ENCODE data around the gene MTM1.

Gene MTM1

DNA sequence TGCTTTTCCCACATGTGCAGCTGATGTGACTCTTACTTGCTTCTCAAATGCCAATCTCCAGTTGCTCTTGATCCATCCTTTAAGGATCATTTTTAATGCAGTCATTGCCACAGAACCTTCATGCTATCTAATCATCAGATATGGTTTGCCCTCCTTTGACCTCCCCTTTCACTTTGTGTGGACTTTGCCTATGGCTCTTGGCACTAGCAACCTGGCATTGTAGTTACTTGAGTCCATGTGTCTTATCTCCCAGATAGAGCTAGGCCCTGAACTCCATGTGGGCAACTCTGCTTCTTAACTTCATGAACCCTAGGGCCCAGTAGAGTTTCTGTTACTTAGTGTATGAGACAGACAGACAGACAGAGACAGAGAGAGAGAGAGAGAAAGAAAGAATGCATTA lies 41.6 kb downstream of the MTM1 start:
- no peak for DNase-seq

DNA sequence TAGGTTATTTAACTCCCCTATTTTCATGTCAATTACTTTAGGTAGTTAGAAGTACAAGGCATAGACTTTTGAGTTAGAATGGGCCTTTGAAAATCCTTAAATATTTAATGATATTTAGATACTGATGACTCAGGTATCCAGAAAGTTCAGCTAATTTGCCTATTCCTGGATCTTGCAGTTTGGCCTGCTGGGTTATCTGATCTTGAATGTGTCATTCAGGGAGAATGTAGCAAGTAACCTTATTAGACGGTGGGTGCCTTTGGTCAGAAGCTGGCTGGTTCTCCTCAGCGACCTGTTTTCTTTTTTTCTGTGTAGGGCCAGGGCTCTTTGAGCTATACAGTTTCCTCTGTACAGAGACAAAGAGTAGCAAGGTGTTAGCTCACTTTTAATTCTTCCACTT lies 42.0 kb downstream of the MTM1 start:
- DNase-seq = no peak

DNA sequence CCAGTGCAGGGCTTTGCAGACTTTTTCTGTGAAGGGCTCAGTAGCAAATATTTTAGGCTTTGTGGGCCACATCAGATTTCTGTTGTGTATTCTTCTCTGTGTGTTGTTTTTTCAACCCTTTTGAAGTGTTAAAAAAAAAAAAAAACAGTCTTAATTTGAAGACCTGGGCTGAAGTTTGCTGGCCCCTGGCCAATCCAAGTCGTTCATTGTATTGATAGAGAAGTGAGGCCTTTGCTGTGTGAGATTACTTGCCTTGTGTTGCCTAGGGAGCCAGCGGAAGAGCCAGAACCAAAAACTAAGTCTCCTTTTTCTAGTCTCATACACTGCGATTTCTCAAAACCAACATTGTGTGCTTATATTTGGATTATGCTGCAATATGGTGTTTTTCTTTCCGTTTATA lies 46.9 kb downstream of the MTM1 start:
- DNase-seq = no peak

DNA sequence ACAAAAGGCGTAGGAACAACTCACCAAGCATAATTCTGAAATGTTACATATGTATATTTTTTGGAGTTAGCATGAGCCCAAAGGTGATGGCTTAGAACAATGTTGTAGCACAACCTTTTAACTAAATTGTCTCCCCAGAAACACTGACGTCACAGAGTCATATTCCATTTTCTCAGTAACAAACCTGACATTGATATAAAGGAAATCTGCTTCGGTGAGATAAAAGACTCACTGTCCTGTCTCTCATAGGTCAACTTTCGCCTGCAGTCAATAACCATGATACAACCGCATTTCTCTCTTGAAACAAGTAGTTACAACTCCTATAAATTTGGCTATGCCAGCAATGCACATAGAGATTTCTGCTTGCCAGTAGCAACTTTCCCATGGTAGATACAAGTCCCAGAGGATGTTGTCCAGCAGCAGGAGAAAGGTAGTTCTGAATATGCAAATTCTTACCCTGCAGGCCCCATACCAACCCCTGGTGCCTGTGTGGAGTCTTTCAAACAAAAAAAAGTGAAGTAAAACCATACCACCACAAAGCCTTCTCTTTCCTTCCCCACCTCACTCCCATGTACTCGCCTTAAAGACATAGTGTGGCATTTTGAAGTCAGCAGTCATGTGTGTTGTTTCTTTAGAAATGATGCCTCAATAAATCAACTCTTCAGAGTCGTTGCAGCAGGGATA lies 47.9 kb downstream of the MTM1 start:
- no peak for DNase-seq

DNA sequence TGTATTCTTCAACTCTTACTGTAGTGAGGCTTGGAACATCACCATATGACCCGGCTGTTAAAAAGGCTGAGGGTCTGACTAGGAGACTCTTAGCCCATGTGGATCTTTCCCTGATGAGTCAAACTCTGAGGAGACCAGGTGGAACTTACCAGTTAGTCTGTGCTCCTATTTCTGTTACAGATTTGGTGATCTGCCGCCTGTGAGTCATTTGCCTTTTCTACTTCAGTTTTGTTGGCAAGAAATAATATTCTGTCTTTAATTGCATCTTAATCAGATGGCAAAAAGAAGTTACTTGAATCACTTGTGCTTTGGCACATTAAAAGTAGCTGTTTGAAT lies 48.4 kb downstream of the MTM1 start:
- no peak for DNase-seq

DNA sequence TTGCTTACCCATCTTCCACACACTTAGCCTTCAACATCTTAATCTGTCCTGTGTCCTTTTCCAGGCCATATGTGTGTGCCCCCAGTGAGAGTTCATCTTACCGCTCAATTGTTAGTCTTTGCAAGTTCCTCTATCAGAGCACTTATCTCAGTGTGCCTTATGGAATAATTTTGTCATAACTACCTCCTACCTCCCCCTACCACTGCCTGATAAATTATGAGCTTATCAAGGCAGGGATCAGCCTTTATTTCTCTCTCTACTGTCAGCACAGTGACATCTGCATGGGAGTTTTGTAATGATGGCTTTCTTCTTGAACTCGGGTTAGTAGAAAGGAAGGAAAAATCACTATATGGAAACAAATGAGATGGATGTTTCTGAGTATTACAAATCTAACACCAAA lies 53.2 kb downstream of the MTM1 start:
- DNase-seq = no peak

DNA sequence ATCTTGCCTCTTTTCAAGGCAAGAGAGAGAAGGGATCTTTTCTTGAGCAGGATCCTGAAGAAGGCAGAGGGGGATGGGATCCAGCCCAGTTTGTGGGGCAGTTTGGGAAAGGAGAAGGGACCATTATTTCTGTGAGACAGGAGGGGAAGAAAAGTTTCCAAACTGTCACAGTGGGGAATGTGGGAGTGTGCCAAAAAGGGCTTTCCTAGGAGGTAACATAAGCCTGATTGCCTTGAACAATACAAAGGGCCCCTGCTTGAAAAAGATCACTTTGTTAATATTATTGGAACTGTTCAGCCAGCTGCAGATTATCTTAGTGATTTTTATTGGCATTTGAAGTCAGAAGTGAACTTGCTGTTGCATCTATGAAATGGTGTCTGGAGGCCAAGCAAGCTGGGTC lies 55.2 kb downstream of the MTM1 start:
- DNase-seq = no peak

DNA sequence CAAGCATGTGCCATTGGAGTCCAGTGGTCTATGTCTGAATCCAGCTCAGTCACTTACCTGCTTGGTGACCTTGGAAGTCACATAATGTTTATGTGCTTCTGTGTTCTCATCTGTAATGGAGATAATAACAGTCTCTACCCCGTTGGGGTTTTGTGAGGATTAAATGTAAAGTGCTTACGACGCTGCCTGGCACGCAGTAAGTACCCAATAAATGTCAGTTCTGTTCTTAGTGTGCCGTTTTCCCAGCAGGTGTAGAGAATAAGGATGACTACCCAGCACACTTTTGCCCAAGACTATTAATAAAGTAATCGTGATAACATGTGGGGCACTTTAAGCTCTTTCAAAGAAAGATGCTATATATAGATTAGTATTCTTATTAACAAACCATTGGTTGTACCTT lies 56.7 kb downstream of the MTM1 start:
- DNase-seq = no peak

DNA sequence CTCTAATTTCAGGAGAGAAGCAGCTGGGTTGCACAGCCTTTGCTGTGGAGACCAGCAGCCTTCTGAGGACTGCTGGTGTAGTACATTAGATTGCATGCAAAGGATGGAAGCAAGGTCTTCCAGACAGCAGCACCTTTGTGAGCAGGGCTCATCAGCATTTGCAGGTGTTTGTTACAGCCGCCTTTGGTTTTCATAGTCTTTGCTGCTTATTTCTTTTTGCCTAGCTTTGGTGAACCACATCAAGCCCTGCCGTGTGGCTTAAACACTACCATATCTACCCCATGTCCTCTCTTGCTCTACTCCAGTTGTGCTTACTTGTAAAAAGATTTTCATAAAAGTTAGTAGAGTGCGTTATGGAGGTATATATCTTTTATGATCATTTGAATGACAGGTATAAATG lies 57.5 kb downstream of the MTM1 start:
- DNase-seq = no peak

DNA sequence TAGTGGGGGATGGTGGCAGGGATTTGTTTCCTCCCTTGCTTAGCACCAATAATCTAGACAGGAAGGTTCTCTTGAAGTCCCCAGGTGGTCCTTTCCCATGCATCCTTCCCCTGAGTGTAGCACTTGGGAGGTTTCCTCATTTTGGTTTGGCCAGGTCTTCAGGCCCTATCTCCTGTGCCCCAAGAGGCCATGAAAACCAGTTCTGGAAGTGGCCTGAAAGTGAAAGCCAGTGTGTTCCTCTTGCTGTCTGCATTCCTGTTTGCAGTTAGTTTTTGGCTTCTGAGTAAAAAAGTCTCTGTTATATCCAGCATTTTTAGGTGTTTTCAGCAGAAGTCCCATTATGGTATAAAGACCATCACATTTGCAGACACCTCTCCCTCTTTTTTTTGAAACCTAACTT lies 59.5 kb downstream of the MTM1 start:
- no peak for DNase-seq

DNA sequence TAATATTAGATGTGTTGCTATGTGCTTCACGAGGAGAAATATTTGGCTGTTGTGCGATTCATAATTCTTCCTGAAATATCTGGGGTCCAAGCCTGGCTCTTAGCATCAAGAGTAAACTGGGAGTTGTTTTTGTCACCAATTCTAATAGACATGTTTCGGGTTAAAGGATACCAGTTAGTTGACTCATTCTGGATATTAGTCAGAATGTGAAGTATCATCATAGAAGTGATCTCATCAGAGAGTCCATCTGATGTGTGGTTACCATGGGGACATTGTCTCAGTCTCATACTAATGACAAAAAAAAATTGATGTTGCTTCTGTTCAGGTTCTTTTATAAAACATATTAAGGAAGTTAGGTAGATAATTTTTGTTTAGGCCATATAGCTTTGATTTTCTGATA lies 67.5 kb downstream of the MTM1 start:
- DNase-seq = no peak

DNA sequence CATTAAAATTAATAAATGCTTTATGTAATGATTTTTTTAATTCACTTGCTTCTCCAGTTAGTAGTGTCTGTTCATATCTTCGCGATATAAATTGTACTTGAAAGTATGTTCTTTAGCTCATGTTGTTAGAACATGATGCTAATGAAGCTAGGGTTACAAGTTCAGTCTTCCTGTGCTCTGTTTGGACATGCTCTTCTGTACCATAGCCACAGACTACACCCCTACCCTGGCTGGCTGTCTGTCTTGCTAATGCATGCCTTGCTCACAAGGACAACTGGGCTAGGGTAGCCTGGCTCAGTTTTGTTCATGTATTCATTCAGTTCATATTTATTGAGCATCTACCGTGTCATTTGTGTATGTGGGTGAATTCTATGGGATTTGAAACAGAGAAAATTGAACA lies 74.0 kb downstream of the MTM1 start:
- no peak for DNase-seq

DNA sequence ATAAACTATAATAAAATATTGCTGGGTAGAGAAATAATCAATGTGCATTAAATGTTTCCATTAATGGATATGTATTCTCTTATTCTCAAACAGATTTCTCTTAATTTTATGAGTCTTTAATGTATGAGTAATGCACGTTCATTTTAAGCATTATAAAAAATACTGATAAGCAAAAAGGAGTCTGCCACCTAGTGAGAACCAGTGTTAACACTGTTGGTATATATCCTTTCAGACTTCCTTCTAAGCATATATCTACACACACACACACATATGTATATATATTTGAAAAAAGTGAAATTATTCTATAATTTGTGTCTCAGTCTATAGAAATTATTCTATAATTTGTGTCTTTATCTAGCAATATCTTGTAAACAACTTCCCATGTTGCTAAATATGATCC lies 74.8 kb downstream of the MTM1 start:
- no peak for DNase-seq

DNA sequence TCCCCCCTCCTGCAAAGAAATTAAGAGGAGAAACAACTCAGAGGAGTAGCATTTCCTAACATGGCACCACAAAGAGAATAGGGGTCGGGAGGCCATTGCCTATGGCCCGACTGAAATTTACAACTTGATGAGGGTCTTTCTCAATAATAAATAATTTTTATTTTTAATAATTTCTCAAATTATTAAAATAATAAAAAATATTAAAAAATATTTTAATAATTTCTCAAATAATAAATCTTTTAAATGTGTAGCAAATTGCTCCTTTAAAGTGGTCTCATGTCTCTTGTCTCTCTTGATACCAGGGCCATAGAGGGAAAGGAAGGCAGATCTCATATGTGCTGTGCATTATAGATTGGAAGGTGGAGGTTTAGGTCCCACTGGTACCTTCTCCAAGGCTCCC lies 75.5 kb downstream of the MTM1 start:
- DNase-seq = no peak

DNA sequence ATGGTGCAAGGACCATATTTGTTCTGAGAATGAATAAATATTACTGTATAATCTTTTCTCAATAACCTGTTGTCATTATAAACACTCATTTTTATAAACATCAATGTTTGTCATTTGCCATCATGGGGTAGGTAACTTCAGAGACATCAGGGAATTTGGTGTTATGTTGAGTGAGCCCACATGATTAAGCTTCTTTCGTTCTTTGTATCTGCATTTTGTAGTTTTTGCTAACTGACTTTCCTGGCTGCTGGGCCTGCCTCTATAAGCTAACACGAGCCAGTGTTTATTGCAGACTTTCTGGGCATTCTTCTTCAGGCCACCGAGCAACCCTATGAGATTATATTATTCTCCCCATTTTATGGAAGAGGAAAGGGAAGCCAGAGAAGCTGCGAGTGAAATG lies 76.0 kb downstream of the MTM1 start:
- DNase-seq = no peak

DNA sequence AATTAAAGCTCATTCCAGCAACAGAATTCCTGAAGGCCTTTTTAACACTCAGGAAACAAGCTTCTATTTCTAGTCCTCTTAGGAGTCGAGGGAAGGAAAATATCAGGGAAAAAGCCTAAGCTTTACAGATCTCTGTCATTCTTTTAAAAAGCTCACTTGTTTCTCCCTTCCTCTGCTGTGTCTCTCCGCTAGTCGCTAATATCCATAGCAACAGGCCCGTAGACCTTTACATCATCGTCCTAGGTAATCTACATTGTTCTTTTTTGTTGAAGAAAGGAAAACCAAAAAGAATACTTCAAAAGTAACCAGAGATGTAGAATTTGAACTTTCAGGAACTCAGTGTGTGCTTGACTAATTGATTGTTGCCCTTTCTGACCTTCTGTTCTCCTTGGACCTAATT lies 78.9 kb downstream of the MTM1 start:
- no peak for DNase-seq

DNA sequence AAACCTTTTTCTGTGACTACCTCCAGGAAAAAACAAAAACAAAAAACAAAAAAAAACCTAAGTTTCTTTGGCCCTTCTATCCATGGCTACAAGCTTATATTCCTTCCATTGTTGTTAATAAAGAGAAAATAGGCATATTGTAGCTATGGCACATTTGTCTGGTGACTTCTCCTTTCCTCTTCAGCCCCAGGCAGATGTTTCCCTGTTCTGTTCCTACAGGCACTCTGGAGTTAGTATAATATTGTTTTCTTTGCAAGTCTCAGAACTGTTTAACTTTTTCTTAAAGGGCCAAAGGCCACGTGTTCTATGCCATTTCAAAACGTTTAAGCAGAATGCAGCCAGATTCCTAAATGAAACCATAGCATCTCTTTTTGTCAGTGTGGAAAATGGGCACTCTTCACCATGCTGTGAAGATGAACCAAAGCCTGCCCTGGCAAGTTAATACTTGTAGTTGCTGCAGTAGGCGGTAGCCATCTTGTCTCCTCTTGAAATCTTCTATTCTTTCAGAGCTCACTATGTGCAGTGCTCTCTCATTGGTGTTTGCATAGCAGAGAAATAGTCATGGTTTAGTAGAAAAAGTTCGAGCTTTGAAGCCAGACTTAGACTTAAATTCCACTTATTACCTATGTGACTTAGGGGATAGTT lies 80.0 kb downstream of the MTM1 start:
- no peak for DNase-seq

DNA sequence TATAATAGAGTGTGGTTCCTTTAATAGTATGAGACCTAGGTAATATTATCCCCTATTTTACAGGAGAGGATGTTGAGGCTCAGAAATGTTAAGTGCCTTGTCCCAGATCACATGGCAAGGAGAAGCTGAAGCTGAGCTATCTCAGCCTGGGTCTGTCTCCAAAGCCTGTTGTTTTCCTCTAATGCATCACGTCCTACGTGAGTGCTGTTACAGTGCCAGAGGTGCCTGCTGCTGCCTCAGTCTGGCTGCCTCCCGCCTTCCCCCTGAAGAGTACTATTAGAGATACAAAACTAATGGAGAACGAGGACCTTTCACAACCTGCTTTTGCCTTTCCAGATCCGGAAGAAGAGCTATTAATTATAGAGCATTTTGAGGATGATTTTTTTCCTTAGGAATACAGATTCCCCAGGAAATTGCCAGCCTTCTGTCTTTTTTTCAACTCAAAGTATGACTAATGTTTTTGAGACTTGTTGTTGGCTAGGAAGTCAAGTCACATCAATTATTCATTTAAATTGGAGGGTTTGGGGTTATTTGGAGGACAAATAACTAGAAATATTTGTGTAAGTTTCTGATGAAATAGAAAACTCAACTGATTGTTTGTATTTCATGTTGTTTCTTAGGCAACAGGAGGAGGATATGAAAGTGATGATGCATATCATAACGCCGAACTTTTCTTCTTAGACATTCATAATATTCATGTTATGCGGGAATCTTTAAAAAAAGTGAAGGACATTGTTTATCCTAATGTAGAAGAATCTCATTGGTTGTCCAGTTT lies 80.9 kb downstream of the MTM1 start:
- DNase-seq = no peak

DNA sequence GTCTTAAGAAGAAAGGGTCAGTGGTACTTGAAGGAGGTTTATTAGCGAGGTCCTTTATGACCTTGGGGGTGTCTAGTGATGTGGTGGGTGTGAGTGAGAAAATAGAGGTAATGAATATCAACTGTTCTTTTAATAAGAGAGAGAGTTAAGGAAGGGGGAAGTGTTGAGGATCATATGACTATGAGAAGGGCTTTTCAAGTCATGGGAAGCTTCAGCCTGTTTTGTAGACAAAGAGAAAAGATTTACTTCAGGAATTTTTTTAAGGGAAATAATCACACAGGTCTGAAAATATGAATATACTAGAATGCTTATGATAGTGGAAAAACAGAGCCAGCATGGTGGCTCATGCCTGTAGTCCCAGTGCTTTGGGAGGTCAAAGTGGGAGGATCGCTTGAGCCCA lies 83.5 kb downstream of the MTM1 start:
- DNase-seq = no peak

DNA sequence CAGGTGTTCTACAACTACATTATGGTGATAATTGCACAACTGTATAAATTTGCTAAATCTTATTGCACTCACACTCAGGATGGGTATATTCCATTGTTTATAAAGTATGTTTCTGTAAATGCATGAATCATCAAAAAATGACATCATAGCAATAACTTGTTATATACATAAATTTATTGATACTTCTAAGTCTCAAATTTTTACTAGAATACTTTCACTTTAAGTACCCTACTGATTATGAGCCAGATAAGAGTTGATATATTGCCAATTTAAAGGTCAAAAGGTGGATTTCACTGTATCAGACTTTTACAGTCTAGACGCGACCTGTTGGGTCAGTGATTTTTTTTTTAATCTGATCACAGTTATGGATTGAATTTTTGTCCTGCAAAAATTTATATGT lies 87.4 kb downstream of the MTM1 start:
- DNase-seq = no peak

DNA sequence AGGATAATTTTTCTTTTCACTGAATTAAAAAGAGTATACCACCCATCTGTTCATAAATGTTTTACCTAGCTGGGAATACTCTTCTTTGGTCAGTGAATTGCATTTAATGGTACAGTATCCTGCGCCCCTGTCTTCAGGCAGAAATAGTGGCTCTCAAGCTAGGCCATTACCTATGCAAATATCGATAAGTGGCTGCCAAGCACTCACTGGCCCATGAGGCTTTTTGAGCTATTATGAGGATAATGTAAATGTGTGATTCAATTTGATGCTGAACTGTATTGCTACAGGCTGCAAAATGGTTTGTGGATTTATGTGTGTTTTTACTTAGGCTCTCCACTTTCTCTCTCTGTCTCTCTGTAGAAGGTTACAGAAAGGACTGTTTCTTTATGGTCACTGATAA lies 94.7 kb downstream of the MTM1 start:
- no peak for DNase-seq

DNA sequence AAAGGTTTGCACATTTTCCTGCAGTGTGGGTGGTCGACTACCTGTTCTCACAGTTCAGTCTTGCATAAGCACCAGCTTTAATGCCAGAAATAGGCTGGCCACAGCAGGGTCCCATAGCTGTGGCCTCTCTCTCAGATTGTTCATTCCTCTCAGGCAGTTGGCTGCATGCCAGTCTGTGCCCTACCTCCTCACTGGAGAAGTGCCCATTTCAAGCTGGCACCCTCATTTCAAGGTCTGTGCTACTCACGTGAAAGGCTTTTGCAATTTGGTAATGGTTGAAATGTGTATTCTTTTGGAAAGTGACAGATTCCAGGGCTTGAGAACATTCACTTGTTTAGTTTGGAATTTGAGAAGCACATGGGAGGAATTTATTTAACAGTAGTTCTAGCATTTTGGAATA lies 95.9 kb downstream of the MTM1 start:
- no peak for DNase-seq

DNA sequence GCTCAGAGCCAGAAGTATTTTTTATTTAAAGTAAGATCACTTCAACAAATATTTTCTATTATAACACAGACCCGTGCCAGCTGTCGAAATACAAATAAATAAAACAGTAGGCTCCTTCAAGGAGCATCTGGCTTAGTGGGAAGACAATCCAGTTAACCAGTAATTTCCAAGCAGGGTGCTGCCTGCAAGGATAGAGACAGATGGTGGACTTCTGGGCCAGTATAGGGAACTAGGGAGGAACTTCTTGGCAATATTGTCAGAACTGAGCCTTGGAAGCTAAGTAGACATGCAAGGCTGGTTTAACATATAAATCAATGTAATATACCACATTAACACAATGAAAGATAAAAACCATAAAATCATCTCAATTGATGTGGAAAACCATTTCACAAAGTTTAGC lies 107.8 kb downstream of the MTM1 start:
- no peak for DNase-seq

DNA sequence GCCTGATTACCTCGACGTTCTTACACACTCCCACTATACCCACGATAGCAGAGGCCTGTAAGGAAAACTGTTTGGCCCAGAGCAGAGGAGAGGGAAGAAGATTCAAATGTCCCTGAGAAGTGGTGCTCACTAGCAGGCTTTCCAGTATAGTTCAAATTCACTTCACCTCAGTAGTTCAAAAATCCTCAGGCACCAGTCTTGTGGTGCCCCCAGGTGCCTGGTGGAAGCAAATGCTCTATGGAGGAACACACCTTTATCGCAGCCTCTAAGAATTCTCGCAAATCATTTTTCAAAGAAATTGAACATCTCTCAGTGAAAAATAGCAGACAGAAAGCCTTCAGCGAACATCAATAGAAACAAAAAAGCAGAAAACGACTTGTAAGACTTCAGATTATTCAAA lies 112.6 kb downstream of the MTM1 start:
- DNase-seq = no peak

DNA sequence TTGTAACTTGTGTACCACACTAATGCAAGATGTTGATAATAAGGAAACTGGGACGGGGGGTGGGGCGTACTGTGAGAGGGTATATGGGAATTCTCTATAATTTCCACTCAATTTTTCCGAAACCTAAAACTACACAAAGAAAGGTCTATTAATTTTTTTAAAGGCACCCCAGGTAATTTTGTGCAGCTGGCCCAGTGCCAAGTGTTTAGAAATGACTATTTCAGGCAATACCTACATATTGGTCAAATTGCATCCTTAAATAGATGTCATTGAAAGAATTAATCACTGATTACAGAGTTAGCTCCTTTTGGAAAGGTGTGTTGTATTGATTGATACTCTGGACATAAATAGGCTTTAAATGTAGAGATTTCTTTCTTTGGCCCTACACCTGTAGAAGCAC lies 114.7 kb downstream of the MTM1 start:
- DNase-seq = no peak
